Tongue (tissue), 2 donors: Measurements from ENCODE around the gene RAB1A. TPM values are rescaled to one million over a fixed set of nuclear protein-coding genes. Genes with fewer than 3 reads are reported as not detected.

ENCODE experiments used
- DNase-seq: peaks from one replicate; pipeline ENCODE4 v3.0.0-alpha.2; 2015
- total RNA-seq: library from RNA; depleted of rRNA; stranded (reverse); fragments of >200 nt; gene quantifications from one replicate; pipeline ENCODE4 v1.2.3, GENCODE V29; 2014

Gene RAB1A
- total RNA-seq, 1 donor from 2014 or later, result 86.9 TPM

GRCh38 chr2:65061146-65061909 lies 68.6 kb downstream of the RAB1A start:
- no peak for DNase-seq

DNA sequence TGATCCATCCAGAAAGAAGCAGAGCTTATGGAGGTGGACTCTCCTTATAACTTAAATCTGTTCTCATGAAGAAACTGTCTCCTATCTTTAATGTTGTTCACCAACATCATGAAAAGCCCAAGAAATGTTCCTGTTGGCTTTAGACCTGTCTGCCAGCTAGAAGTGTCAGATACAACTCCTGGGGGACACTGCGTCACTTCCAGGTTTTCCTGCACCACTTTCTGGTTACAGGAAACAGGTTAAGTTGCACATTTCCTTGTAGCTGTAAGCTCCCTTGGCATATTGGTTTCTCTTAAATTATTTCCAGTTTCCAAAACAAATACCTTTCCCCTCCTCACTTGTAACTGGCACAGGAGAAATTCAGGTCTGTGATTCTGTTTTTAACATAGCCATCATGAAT lies 70.8 kb downstream of the RAB1A start:
- DNase-seq, result no peak

GRCh38 chr2:65057391-65058052 lies 72.4 kb downstream of the RAB1A start:
- peak; percentile 39 for DNase-seq

DNA sequence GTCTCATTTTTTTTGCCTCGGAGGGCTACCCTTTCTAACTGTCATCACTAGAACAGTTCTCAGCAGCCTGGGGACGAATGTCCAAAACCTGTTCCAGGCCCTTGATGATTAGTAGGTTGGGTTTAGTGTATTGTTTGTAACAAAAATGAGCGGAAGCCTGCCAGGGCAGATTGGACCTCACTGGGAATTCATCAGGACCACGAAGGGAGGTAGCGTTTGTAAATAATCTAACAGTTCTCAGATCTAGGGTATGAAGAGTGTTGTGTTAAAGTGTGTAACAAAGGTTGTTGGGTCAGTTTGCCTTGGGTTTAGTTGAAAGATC lies 72.9 kb downstream of the RAB1A start:
- DNase-seq, result no peak

DNA sequence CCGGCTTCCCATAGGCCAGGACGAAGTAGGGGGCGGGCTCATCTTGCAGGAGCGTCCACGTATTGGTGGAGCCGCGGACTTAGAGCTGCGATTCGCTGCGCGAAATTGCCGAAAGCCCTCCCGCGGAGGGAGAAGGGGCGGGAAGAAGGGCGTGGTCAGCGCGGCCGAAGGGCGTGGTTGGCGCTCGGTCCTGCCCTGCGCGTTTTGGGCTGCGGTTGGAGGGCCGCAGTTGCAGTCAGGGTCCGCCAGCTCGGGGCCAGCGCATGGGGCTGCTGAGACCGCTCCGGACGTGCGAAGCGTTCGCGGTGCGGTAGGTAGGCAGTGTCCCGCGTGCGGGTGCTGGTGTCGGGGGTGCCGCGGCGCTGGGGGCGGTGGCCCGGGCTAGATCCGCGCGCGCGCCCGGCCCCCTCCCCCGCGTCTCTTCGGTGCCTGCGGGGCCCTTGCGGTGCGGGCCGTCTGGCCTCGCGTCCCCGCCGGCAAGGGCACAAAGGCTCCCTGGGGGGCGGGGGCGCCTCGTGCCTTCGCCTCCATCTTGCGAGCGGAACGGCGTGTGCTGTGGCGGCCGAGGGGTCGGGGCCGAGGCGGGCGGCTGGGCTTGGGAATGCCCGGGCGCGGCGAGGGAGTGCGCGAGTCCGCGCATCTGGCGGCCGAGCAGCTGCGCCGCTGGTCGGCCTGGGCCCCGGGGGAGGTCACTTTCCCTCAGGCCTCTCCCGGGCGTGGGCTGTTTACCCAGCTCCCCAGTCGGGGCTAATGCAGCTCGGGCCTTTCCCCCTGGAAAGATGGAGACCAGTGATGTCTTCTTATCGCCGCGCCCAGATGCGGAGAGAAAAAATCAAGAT lies 73.5 kb downstream of the RAB1A start, which contains the start of gene CEP68:
TSS of gene CEP68 (plus strand) at position 202 of the 839 bp plus-strand sequence. CDS start 13,029 bp downstream, outside the sequence.
- DNase-seq, result peak; percentile 99

GRCh38 chr2:65055422-65056214 lies 74.3 kb downstream of the RAB1A start:
- DNase-seq, result peak; percentile 83

DNA sequence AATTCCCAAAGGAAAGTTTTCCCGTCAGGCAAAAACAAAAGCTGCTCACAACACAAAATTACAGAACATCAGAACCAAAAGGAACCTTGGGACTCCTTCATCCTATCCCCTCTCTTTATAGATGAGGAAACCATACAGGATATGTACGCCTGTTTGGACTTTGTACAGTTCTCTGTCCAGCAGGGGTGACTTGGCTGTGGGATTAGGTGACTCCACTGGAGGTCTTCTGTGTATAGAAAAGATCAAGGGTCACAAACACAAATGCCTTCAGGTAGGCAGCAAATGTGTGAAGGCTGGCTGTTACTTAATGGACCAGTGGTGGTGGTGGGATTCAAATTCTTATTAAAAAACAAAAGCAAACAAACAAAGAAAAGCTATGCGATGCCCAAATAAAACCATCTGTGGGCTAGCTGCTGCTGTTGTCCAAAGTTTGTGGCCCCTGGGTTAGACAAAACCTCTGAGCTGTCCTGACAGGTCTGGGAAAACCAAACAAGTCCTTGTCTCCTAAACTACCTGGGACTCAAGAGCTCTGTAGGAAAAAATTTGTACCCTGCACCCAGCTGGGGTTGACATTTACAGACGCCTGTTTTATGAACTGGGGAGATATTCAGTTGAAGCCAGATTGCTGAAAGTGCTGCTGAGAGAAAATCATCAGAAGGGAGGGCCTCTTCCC lies 75.0 kb downstream of the RAB1A start:
- DNase-seq, result no peak

DNA sequence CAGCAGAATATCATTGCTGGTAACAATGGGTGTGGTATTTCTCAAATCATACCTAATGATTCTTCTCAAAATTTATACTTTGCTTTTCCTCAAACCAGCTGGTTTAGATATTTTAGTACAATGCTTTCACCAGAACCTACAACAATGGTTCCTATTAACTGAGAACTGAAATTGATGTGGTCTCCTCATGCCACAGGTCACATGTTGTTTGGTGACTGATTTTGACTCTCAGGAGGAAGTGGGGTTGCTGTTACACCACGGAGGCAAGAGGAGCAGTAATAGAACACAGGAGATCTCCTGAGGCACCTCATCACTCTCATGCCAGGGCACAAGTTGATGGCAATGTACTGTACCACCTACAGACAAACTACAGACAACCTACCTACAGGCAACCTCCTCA lies 76.7 kb downstream of the RAB1A start:
- no peak for DNase-seq

GRCh38 chr2:65050931-65051330 lies 79.0 kb downstream of the RAB1A start:
- DNase-seq, result no peak

GRCh38 chr2:65049010-65049639 lies 80.8 kb downstream of the RAB1A start:
- DNase-seq, result no peak

DNA sequence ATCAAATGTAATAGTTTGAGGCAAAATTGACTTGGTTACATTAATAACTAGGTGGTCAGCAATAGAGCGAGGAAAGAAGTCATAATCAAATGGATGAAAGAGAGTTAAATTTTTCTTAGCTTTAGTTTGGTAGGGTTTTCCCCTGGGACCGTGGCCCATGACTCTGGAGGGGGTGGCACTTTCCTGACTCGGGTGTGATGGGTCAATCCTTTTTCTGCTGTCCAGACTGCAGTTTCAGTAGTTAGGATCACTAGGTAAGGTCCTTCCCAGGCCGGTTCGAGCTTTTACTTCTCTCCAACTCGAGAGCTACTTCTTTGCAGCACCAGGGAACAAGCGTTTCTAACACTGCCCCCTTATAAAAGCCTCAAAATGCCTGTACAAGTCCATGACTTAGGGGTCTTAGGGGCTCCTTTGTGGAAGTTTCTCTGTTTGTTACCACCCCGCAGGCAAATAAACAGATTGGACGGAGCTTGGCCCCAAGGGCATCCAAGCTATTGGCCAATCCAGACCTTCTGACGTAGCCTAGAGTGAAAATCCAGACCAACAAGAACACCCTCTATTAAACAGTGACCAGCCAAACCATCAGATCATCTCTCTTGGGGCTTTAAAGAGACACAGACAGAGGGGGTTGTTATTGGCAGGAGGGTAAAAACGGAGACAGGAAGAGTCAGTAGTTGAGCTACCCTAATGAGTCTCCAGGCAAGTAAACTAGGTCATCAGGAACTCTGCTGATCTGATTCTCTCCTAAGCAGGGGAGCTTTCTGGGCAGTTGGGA lies 83.1 kb downstream of the RAB1A start:
- no peak for DNase-seq

- no peak for DNase-seq
Observed at GRCh38 chr2:65045651-65046050, 84.3 kb downstream of the RAB1A start.

DNA sequence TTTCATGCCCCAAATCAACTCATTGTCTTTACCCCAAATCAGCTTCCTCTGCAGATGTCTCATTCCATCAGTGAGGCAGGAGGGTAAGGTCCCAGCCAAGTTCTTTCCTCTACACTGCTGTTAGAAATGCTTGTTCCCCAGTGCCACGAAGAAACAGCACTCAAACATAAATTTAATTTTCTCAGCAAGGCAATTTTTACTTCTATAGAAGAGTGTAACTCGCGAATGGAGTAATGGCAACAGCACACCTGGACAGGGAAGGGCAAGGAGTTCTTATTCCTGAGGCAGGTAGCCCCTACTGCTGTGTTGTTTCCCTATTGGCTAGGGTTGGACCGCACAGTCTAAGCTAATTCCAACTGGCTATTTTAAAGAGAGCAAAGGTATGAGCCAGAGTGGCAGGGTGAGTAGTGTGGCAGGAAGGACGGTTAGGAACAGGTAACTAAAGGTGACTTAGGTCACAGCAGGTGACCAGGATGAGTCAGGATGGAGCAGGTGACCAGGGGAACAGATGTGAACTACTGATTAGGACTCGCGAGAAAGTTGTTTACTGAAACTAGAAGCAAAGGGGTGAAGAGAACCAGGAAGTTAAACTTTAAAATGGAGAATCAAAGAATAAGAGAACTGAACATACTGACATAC lies 85.7 kb downstream of the RAB1A start:
- DNase-seq, result no peak

DNA sequence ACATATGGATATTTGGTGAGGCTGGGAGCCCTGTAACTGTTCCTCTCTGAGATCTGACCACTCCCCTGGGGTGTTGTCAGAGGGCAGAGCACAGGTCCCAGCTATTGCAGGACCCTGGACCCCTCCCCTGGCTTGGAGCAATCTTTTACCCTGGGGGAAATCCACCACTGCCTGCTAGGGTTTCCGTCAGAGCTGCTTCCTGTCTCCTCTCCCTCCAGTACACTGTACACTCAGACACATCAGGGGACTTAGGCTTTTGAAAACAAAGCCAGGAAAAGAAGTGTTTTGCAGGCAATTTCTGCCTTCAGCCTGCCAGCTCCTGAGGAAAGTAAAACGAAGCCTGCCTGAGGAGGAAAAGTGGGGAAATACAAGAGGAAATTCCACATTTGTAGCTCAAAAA lies 86.9 kb downstream of the RAB1A start:
- DNase-seq, result no peak

GRCh38 chr2:65040400-65041261 lies 89.3 kb downstream of the RAB1A start:
- peak; percentile 89 for DNase-seq

- DNase-seq, result no peak
Observed at GRCh38 chr2:65039640-65040039, 90.3 kb downstream of the RAB1A start.

- no peak for DNase-seq
Observed at GRCh38 chr2:65037178-65037577, 92.7 kb downstream of the RAB1A start.
